OCI-LY3 (cell line): ENCODE data around the gene CCDC150.

Experiments
- H2AFZ ChIP-seq: fragments of 200-600, 300-600 bp; shearing (Covaris generic); 2 replicates; pipeline ENCODE4 v1.6.0; 2014; ENCODE audit warnings: antibody characterized with exemption, low read depth, low read length
- H3K27ac ChIP-seq: fragments of 200-600, 300-600 bp; sonication (generic); 2 replicates; pipeline ENCODE4 v1.5.1; 2014; ENCODE audit warnings: mild to moderate bottlenecking, low read length, moderate library complexity, mixed read lengths
- H3K27me3 ChIP-seq: fragments of 200-600, 300-600 bp; sonication (generic); 2 replicates; pipeline ENCODE4 v1.6.1; 2014; ENCODE audit warnings: low read depth, low read length, mixed read lengths
- H3K36me3 ChIP-seq: fragments of 200-600, 300-600 bp; sonication (generic); replicated peaks from 2 replicates; pipeline ENCODE3; 2014; ENCODE audit warnings: low read depth, low read length, mixed read lengths
- H3K4me1 ChIP-seq: fragments of 300-600, 200-600 bp; sonication (generic); 2 replicates; pipeline ENCODE4 v1.6.1; 2014; ENCODE audit warnings: low read length, mixed read lengths
- H3K4me2 ChIP-seq: fragments of 200-600, 300-600 bp; sonication (generic); 2 replicates; pipeline ENCODE4 v1.6.1; 2014; ENCODE audit warnings: low read length, mixed read lengths
- H3K4me3 ChIP-seq: fragments of 300-600, 200-600 bp; sonication (generic); 2 replicates; pipeline ENCODE4 v1.5.1; 2014; ENCODE audit warnings: antibody characterized with exemption, mild to moderate bottlenecking, low read length, moderate library complexity
- H3K79me2 ChIP-seq: fragments of 300-600, 200-600 bp; shearing (Covaris generic); 2 replicates; pipeline ENCODE4 v1.6.1; 2014; ENCODE audit warnings: mild to moderate bottlenecking, low read length, mixed read lengths
- H3K9ac ChIP-seq: fragments of 300-600, 200-600 bp; shearing (Covaris generic); 2 replicates; pipeline ENCODE4 v1.6.0; 2014; ENCODE audit warnings: mild to moderate bottlenecking, low read length, moderate library complexity
- H3K9me3 ChIP-seq: fragments of 200-600, 300-600 bp; shearing (Covaris generic); 2 replicates; pipeline ENCODE4 v1.6.1; 2014; ENCODE audit warnings: low read length, mixed read lengths; ENCODE audit not compliant: insufficient read depth
- H4K20me1 ChIP-seq: fragments of 200-600, 300-600 bp; sonication (generic); 2 replicates; pipeline ENCODE4 v1.6.1; 2016; ENCODE audit warnings: low read length, mixed read lengths; ENCODE audit not compliant: insufficient read depth
- EZH2phosphoT487 ChIP-seq: fragments of 200-600 bp; shearing (Covaris generic); IDR thresholded peaks from 2 replicates; pipeline ENCODE4 v1.6.1; 2018; ENCODE audit warnings: antibody characterized with exemption, mixed run types, low read depth
- TF ChIP-seq, protein P1 (sequence below): fragments of 200-600, 300-600 bp; sonication (generic); IDR thresholded peaks from 2 replicates; pipeline ENCODE4 v1.5.1; 2014; ENCODE audit warnings: antibody characterized with exemption, low read length, low read depth

CCDC150 gene

DNA sequence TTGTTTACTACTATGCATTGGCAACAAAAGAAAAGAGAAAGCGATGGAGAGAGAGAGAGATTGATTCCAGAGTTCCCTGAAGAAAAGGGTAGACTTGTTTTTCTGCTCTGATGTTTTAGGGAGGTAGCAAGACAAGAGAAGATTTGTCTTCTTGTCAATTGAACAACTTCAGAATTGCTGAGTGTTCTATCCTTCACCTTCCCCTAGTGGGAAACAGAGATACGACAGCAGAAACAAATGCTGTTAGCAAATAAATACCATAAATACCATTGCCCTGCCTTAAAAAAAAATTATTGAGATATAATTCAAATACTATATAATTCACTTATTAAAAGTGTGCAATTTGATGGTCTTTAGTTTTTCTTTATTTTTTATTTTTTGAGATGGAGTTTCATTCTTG is 26.2 kb upstream of the CCDC150 start:
- Histone ChIP-seq H2AFZ (no peak overlapping the region), H4K20me1 (no peaks in the 10 kb centered on the region), H3K79me2 (no peaks in the 10 kb centered on the region), H3K4me3 (no peak overlapping the region), H3K9ac (no peak overlapping the region), H3K4me1 (no peaks in the 10 kb centered on the region), H3K4me2 (no peak overlapping the region), H3K27me3 (no peaks in the 10 kb centered on the region), H3K36me3 (no peaks in the 10 kb centered on the region), H3K27ac (no peak overlapping the region), H3K9me3 (no peaks in the 10 kb centered on the region)
- no peak for TF ChIP-seq EZH2phosphoT487

DNA sequence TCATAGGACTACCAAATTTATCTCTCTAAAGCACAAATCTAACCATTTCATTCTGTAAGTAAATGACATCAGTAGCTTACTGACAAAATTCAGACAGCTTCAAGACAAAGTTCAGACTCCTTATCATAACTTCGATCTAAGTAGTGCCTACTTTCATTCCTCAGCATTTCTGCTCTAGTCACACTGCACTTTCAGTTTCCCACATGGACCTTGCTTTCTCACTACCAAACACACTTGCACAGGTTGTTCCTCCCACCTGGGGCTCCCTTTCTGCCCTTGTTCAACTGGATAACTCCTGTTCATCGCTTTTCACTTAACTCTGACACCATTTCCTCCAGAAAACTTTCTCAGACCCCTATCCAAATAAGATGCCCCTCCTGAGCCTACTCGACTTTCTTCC is 22.1 kb upstream of the CCDC150 start:
- Histone ChIP-seq H3K9me3 (no peaks in the 10 kb centered on the region), H3K9ac (no peak overlapping the region), H2AFZ (no peak overlapping the region), H3K4me1 (no peaks in the 10 kb centered on the region), H3K79me2 (no peaks in the 10 kb centered on the region), H3K27me3 (no peaks in the 10 kb centered on the region), H3K27ac (no peak overlapping the region), H4K20me1 (no peaks in the 10 kb centered on the region), H3K4me3 (no peak overlapping the region), H3K4me2 (no peak overlapping the region), H3K36me3 (no peaks in the 10 kb centered on the region)
- no peak for TF ChIP-seq EZH2phosphoT487
- TF ChIP-seq, protein P1, sequence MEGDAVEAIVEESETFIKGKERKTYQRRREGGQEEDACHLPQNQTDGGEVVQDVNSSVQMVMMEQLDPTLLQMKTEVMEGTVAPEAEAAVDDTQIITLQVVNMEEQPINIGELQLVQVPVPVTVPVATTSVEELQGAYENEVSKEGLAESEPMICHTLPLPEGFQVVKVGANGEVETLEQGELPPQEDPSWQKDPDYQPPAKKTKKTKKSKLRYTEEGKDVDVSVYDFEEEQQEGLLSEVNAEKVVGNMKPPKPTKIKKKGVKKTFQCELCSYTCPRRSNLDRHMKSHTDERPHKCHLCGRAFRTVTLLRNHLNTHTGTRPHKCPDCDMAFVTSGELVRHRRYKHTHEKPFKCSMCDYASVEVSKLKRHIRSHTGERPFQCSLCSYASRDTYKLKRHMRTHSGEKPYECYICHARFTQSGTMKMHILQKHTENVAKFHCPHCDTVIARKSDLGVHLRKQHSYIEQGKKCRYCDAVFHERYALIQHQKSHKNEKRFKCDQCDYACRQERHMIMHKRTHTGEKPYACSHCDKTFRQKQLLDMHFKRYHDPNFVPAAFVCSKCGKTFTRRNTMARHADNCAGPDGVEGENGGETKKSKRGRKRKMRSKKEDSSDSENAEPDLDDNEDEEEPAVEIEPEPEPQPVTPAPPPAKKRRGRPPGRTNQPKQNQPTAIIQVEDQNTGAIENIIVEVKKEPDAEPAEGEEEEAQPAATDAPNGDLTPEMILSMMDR, result no peak

DNA sequence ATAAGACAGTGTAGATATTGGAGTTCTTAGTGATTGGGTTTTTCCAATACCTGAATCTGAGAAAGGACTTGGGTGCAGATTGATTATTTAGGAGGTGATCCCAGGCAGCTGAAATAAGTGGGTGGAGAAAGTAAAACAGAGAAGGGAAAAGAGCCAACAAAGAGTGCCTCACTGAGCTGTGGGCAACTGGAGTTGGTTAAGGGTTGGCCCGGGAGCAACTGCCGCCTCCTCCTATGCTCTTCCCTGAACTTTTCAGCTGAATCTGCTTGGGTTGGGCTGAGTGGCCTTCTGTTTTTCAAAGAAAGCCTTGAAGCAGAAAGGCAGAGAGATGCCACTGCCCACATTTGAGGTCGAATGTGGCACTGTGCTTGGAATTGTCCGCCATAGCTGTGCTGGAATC is 20.9 kb upstream of the CCDC150 start:
- Histone ChIP-seq H3K36me3 (no peaks in the 10 kb centered on the region), H3K27me3 (no peaks in the 10 kb centered on the region), H3K27ac (no peak overlapping the region), H3K79me2 (no peaks in the 10 kb centered on the region), H3K4me3 (no peak overlapping the region), H3K4me2 (no peak overlapping the region), H3K9ac (no peak overlapping the region), H3K4me1 (no peaks in the 10 kb centered on the region), H3K9me3 (no peaks in the 10 kb centered on the region), H2AFZ (no peak overlapping the region), H4K20me1 (no peaks in the 10 kb centered on the region)
- TF ChIP-seq EZH2phosphoT487, result no peak
- TF ChIP-seq, protein P1, result no peak

DNA sequence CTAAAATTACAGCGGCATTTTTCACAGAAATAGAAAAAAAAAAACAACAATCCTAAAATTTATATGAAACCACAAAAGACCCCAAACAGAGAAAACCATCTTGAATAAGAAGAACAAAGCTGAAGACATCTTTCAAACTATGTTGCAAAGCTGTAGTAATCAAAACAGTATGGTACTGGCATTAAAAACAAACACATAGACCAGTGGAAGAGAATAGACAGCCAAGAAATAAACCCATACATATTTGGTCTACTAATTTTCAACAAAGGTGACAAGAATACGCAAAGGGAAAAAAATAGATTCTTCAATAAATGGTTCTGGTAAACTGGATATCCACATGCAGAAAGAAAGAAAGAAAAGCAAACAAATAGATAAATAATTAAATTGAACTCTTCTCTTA is 9.0 kb upstream of the CCDC150 start:
- Histone ChIP-seq H4K20me1 (no peaks in the 10 kb centered on the region), H3K9ac (no peak overlapping the region), H3K4me1 (no peaks in the 10 kb centered on the region), H3K4me2 (no peak overlapping the region), H3K36me3 (no peaks in the 10 kb centered on the region), H3K27ac (no peak overlapping the region), H3K79me2 (no peaks in the 10 kb centered on the region), H3K27me3 (no peaks in the 10 kb centered on the region), H3K4me3 (no peak overlapping the region), H3K9me3 (no peaks in the 10 kb centered on the region), H2AFZ (no peak overlapping the region)
- TF ChIP-seq, protein P1, result no peak
- no peak for TF ChIP-seq EZH2phosphoT487

DNA sequence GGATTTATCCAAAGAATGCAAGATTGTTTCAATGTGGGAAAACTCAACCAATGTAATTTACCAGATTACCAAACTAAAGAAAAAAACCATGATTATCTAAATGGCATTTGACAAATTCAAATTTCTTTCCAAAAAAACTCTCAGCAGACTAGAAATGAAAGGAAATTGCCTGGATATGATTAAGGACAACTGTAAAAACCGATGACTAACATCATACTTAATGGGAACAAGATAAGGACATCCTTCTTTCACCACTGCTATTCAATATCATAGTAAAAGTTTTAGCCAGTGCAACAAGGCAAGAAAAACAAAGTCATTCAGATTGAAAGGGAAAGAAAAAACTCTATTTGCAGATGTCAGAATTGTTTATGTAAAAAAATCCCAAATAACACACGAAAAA is 4.4 kb upstream of the CCDC150 start:
- Histone ChIP-seq H3K4me1 (peaks cover 1% of the 10 kb centered on the region), H3K79me2 (peaks cover 5% of the 10 kb centered on the region), H3K9me3 (no peaks in the 10 kb centered on the region), H3K36me3 (no peaks in the 10 kb centered on the region), H3K27ac (no peak overlapping the region), H3K9ac (no peak overlapping the region), H3K27me3 (no peaks in the 10 kb centered on the region), H2AFZ (no peak overlapping the region), H3K4me3 (no peak overlapping the region), H4K20me1 (no peaks in the 10 kb centered on the region), H3K4me2 (no peak overlapping the region)
- TF ChIP-seq EZH2phosphoT487, result no peak
- TF ChIP-seq, protein P1, result no peak
